Measurements from ENCODE around the gene BCAS1.
"Not testable (repeated sequence)": the region's sequence is repeated elsewhere in the genome, so short reads cannot be mapped to it uniquely, and the experiment has no call there.

Gene BCAS1

DNA sequence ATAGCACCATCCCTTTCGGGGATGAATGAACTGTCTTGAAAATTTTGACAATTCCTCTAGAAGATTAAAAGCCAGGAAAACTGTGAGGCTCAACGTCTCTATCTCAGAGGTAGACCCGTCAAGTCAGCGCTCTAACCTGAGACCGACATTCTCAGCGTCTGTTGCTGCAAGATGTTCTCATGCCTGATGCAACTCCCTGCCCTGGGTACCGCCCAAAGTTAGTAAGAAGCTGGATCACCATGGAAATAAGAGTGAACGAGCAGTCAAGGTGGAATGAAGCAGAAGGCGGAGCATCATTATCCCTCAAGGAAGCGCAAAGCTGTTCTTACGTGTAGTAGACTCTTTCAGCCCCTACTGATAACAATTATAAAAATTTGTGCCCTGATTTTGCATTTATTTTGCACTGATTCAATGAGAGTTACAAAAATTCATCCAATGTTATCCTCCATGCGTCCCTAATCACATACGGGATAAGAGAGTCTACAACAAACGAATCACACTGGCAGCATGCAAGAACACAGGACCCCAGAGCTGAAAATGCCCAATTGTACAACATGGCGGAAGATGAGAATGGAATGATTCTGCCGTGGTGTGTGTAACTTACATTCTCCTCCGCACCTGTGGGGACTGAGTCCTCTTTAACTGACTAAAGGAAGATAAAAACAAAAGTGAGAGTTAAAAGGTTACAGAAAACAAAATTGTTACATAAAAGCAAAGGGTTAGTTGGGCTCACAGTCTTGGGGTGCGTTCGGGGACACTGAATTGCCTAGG, 95.4 kb downstream of the BCAS1 start:
- no peak overlapping the region for H3K4me3 ChIP-seq (ENCODE audit: low read depth, low read length)
- DNase-seq (ENCODE audit: low read depth): no peak

DNA sequence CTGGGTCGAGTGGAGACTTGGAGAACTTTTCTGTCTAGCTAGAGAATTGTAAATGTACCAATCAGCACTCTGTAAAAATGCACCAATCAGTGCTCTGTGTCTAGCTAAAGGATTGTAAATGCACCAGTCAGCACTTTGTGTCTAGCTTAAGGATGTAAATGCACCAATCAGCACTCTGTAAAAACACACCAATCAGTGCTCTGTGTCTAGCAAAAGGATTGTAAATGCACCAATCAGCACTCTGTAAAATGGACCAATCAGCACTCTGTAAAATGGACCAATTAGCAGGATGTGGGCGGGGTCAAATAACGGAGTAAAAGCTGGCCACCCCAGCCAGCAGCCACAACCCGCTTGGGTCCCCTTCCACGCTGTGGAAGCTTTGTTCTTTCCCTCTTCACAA, 96.5 kb downstream of the BCAS1 start:
- DNase-seq (ENCODE audit: low read depth); H3K4me3 ChIP-seq (ENCODE audit: low read depth, low read length): not testable (repeated sequence)

DNA sequence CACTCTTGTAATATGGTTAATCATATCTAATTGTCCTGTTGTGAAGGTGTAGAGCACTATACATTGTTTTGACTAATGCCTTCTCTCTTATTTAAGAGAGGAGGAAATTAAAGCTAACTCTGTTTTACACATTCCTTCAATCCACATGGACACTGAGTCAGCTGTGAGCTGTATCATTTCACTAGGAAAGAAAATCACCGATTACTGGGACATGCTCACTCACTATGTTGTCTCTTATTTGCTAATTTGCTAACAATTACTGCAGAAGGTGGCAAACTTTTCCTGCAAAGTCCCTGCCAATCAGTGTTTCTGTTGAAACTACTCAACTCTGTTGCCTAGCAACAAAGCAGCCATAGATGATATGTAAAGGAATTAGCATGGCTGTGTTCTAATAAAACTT, 98.2 kb downstream of the BCAS1 start:
- H3K4me3 ChIP-seq (ENCODE audit: low read depth, low read length): no peak overlapping the region
- DNase-seq (ENCODE audit: low read depth): no peak

DNA sequence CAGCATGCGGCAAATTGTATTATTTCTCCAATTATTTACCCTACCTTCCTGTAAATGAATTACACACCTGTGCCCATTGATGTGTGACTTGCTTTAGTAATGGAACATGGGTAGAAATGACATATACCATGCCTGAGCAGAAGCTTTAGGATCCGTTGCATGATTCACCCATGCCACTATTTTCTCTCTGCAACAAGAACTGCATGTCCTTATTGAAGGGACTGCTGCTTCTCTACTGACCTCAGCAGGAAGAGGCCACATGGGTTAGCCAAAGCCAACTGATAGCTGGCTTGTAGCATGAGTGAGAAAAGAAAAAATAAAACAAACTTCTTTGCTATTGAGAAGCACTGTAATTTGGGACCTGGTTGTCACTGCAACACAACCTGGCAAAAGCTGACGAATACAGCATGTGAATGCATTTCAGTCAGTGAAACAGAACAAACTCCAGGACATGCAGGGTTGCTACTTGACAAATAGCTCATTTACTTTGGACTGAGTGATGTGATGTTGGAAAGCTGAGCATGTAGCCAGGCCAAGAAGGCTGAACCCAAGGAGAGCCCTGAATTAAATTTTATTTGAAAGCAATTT, 99.2 kb downstream of the BCAS1 start:
- no peak overlapping the region for H3K4me3 ChIP-seq (ENCODE audit: low read depth, low read length)
- DNase-seq (ENCODE audit: low read depth): no peak

DNA sequence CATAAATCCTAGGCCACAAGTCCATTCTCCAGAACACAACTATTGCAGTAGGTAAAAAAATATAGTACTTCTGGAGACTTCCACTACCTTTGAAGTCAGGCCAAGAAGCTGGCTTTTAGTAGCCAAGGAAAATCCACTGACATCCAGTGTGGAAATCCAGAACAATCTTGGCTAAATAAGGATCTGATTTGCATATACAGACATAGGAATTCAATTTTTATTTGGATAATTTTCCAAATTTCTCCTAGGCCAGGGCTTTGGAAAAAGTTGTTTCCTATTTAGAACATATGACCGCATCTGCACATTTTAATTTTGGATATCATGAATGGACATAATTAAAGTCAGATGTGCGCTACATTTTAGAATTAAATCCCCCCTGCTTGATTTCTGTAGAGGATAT, 100.2 kb downstream of the BCAS1 start:
- no peak overlapping the region for H3K4me3 ChIP-seq (ENCODE audit: low read depth, low read length)
- no peak for DNase-seq (ENCODE audit: low read depth)

DNA sequence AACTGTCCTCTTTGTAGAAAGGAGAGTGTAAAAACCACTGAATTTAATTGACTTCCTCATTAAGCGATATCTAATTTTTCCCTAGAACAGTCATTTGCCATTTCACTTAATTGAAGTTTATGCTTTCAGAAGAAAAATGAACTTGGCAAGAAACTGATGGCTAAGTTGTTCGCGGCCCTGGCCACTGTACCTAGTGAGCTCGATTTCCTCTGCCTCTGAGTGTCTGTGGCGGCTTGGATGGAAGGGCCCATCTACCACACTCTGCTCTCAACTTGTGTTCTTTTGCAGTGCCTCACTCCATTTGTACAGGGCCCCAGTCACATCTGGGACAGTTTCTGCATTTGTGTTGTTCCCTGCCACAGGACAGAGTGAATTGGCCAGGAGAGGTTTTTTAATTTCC, 102.9 kb downstream of the BCAS1 start:
- no peak for DNase-seq (ENCODE audit: low read depth)
- no peak overlapping the region for H3K4me3 ChIP-seq (ENCODE audit: low read depth, low read length)

DNA sequence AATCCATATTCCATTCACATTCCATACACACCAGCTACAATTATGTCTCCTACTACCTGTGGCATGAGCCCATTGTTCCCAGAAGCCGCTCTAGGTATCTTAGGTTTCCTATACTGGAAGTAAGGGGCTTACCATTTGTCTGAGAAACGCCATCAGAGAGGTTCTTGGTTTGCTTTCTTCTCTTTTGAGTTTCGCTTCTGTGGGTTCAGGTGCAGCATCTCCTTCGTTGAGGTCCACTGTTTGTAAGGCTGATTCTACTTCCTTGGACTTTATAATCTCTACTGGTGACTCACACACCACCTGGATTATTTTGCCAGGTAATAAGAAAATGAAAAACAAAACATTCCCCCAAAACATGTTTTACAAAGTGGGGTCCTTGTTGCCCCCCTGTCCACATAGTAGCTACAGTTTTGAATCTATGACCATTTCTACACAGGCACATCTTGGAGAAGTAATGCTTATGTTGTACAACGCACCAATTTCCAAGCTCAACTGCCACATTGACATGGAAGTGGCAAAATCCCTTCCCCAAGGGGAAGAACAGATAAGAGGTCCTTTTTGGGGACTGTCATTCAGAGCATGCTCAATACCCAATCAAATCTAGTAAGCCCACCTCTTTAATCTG, 103.5 kb downstream of the BCAS1 start:
- no peak overlapping the region for H3K4me3 ChIP-seq (ENCODE audit: low read depth, low read length)
- no peak for DNase-seq (ENCODE audit: low read depth)

DNA sequence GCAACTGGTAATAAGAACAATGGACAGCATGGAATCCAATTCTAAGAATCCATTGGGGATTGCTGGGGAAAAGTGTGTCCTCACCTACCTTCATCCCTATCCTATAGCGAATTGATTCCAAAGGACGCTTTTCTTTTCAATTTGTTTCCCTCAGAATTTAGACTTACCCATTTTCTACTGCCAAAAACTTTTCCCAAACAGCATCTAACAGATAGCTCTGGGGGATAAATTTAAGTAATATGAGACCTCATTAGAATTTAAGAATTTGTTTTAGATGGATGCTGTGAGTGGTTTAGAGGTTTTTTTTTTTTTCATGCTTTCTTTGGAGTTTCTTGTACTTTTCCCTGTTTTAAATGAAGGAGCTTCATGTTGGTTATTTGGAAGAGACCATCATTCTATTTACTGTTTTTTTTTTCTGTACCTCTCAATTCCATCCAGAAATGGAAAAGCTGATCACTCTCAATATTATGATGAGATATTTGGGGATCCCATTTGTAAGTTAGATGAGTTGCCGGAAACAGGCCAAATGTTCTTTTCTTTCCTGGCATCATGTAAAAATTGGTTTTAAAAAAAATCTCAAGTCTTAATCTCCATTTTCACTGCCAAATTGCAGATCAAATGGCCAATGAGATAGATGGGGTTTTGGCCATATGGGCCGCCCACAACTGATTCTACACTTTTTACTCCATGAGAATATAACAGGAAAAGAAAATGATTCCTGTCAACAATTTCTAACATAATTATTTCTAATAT, 105.7 kb downstream of the BCAS1 start:
- no peak for DNase-seq (ENCODE audit: low read depth)
- H3K4me3 ChIP-seq (ENCODE audit: low read depth, low read length): no peak overlapping the region

DNA sequence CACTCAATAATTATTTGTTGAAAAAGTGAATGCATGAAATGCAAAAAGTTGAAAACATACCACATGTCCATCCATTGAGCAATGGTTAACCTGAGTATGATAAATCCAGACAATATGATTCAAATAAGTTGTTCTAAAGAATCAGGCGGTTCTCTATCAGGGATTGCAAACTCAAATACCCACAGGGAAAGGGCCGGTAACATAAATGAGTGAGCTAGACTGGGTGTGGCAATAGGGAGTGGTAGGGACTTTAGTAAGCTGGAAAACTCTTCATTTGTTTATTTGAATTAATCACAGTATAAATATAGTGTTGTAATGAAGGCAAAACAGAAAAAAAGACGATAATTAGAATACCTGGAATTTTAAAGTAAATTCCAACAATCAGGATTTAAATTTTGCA, 106.3 kb downstream of the BCAS1 start:
- no peak overlapping the region for H3K4me3 ChIP-seq (ENCODE audit: low read depth, low read length)
- no peak for DNase-seq (ENCODE audit: low read depth)

DNA sequence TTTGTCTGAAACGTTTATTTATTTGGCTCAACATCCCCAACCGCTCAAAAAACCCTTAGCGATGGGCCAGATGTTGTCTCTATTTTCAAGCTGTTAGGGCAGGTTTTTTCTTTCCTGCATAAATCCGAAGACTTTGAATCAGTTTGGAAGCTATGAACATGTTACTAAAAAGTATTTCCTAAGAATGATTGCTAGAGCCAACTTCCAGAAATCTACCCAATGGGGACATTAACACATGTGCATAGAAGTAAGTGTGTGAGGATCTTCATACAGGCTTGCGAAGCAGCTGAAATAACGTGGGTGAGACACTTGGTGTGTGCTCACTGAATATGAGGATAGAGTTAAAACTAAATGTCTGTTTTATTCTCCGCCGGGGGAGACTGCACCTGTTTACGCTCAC, 106.8 kb downstream of the BCAS1 start:
- DNase-seq (ENCODE audit: low read depth): no peak

DNA sequence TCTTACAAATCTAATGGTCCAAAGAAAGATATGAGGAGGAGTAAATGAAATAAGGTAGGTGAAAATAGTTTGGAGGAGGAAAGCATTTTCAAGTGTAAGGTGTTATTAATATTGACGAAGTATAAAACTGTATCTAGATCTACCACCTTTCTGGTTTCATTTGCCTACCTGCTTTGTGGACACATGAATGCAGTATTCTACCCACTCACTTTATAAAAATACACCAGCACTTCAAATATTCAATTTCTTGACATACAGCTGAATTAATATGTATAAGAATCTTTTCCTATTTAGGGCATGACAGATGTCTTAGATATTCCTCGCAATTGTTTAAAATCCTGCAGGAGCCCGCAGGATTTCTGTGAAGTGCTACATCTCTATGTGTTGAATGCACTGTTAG, 108.0 kb downstream of the BCAS1 start:
- no peak overlapping the region for H3K4me3 ChIP-seq (ENCODE audit: low read depth, low read length)
- no peak for DNase-seq (ENCODE audit: low read depth)

More for the DNA sequence above, 106.8 kb downstream of the BCAS1 start:
- no peak overlapping the region for H3K4me3 ChIP-seq (ENCODE audit: low read depth, low read length)

DNA sequence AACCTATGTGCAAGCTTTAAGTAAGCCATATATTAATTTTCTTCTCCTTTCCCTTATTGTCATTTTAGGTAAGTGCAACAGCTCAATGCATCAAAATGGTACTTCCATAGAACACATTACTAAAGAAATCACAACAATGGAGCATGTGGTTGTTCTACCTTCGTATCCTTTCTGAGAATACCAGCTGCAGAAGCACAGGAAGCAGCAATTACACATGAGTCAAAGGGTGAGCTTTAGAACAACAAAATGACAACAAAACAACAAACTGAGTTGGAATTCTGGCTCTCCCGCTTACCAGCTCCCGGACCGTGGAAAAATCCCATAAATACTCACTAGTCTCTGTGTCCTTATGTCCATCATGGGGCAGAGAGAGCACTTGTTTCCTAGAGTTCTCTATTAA, 108.9 kb downstream of the BCAS1 start:
- DNase-seq (ENCODE audit: low read depth): no peak

DNA sequence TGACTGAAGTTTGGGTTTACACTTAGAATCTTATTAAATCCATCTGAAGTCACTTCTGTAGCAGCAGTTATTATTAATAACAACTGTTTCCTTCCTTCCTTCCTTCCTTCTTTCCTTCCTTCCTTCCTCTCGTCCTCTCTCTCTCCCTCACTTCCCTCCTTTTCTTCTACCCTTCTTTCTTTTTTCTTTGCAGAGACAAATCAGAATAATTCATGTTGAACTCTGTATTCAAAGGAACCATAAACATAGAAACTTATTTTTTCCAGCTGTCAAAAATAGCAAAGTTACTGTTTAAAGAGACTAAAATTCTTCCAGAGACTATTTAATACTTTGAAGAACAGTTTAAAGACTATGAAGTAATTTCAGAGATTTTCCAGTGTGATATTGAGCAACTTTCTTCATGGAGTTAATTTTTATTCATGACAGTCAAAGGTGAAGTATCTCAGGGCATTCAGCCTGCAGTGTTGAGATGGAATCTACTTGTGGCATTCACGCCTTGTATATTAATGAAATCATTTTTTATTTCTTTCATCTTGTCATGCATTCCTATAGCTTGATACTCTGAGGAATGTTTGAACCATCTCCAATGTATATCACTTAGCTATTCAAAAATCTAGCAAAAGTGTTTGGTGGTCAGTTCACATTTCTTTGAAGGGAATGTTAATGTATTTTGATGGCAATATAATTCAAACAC, 109.7 kb downstream of the BCAS1 start:
- no peak for DNase-seq (ENCODE audit: low read depth)
- no peak overlapping the region for H3K4me3 ChIP-seq (ENCODE audit: low read depth, low read length)

More for the DNA sequence above, 108.9 kb downstream of the BCAS1 start:
- no peak overlapping the region for H3K4me3 ChIP-seq (ENCODE audit: low read depth, low read length)

DNA sequence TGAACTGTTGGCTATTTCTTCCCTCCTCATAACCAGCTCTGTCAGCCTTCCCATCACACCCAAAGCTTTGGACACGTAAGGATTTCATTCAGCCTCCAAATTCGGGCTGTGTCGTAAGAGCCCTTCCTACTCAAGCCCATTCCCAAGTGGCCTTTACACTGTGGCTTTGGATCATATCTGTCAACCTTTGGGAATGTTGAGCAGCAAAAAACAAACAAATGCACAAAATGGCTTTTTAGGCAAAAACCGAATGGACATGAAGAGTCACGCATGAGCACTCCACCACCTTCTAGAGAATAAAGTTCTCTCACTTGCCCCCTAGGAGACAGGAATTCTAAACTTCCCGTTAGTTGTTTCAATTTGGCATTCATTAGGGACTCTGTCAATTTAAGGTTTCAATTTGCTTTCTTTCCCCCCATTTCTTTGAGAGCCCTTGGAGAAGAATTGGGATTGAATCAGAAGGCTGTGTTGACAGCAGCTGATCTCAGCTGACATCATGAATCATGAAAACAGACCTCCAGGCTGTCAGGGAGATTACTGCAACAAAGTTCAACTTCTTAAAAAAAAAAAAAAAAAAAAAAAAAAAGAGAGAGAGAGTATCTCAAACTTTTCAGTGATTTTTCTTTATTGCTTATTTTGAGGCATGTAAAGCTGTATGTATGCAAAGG, 110.3 kb downstream of the BCAS1 start:
- DNase-seq (ENCODE audit: low read depth): peak; percentile 54
- H3K4me3 ChIP-seq (ENCODE audit: low read depth, low read length): no peak overlapping the region

DNA sequence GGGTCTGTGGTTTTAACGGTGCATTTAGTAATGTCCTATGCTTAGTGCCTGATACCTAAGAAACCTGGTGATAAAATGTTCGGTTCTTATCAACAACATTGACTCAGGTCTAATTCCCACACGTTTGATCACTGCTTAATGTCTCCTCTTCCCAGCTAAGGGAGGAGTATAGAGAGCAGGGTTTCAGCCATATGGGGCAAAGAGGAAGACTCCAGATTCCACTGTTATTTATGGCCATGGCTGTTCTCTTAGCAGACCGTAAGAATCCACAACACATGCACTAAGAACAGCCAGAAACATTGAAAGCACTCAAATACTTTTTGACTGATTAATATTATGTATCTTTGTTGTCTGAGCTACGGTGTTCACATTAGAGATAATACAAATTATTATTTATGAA, 112.1 kb downstream of the BCAS1 start:
- H3K4me3 ChIP-seq (ENCODE audit: low read depth, low read length): no peak overlapping the region
- DNase-seq (ENCODE audit: low read depth): no peak

DNA sequence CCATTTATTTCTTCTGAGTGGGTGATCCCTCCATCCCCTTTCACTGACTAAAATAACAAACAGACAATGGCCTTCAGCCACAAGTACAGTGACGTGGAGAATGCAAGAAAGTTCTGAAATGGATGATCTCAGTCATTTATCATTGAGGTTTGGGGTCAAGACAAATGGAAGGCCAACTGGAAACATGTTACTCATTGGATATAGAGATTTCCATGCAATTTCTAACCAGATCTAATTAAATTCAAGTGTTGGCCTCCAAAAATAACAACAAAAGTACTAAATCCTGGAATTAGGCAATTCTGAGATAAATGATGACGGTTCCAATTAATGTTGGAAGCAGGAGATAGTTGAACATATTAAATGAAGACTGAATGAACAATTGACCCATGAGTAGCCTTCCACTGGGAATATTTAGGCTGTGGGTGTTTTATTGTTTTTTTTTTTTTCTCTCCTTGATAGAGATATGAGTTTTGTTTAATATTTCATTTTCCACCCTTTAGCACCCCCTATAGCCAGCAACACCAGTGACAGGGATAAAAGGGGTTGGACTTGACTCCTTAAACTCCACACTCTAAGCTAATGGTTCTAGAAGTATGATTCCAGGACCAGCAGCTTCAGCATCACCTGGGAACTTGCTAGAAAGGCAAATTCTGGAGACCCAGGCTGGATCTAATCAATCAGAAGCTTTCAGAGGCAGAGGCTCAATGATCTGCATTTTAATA, 112.8 kb downstream of the BCAS1 start:
- no peak overlapping the region for H3K4me3 ChIP-seq (ENCODE audit: low read depth, low read length)
- DNase-seq (ENCODE audit: low read depth): peak; percentile 68

DNA sequence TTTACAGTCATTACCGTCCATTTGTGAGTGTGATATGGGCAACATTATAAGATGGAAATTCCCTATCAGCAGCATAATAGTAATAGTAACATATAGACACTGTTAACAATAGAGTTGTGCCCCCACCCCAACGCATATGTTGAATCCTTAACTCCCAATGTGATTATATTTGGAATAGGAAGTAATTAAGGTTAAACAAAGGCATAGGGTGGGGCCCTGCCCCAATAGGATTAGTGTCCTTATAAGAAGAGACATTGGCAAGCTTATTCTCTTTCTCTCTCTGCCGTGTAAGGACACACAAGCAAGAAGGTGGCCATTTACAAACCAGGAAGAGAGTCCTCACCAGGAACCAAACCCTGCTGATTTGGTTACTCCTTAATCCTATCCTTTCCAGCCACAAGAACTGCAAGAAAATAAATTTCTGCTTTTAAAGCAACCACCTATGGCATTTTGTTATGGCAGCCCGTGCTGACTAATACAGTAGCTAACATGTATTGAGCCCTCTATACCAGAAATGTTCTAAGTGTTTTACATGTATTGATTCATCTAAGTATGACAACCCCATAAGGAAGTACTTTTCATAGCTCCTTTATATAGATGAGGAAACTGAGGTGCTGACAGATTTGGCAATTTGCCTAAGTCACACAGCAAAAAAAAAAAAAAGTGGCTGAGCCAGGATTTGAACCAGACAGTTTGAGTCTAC, 114.2 kb downstream of the BCAS1 start:
- DNase-seq (ENCODE audit: low read depth): no peak
- H3K4me3 ChIP-seq (ENCODE audit: low read depth, low read length): no peak overlapping the region
